ENCODE measurements around the gene MICU1. TPM values are rescaled to one million over a fixed set of nuclear protein-coding genes. Genes with fewer than 3 reads are reported as not detected.

MICU1 gene
- total and polyA plus RNA-seq, 2 of the 13 experiments (the other 11 are each of a cell fraction or from before 2014, with no cell fraction given), result 32.5 to 56.1 TPM

- TF ChIP-seq SCMH1 (CRISPR knock-in tag; IDR thresholded peaks at IDR 0.05; ENCODE audit: borderline replicate concordance) (no peak), TGIF2 (CRISPR knock-in tag; IDR thresholded peaks at IDR 0.05) (0 out of 2 replicates have a peak, but pooled peaks have one; percentile 39), KDM5A (IDR thresholded peaks at IDR 0.05; ENCODE audit: borderline replicate concordance, low read length) (peak; percentile 32; the same call in 1 of the 2 replicates), ZNF589 (CRISPR knock-in tag; conservative IDR thresholded peaks at IDR 0.05) (no peak), ZNF562 (CRISPR knock-in tag; IDR thresholded peaks at IDR 0.05; ENCODE audit: borderline replicate concordance) (no peak), CBX2 (IDR thresholded peaks at IDR 0.05; ENCODE audit: low read depth, low read length) (no peak), CBX2 (CRISPR knock-in tag; IDR thresholded peaks at IDR 0.05; ENCODE audit: low read depth) (no peak), ONECUT2 (CRISPR knock-in tag; IDR thresholded peaks at IDR 0.05) (no peak), RXRA (CRISPR knock-in tag; IDR thresholded peaks at IDR 0.05) (no peak), ZNF251 (CRISPR knock-in tag; IDR thresholded peaks at IDR 0.05) (no peak), ZBTB25 (CRISPR knock-in tag; IDR thresholded peaks at IDR 0.05) (no peak), ZBTB14 (CRISPR knock-in tag; IDR thresholded peaks at IDR 0.05) (no peak), AGO2 (optimal IDR thresholded peaks at IDR 0.05; ENCODE audit: low read depth, low read length) (no peak), TRAFD1 (CRISPR knock-in tag; IDR thresholded peaks at IDR 0.05; ENCODE audit: borderline replicate concordance) (no peak), SOX5 (CRISPR knock-in tag; IDR thresholded peaks at IDR 0.05; ENCODE audit: borderline replicate concordance) (peak; percentile 33; the same call in 1 of the 2 replicates), ZNF691 (CRISPR knock-in tag; IDR thresholded peaks at IDR 0.05; ENCODE audit: borderline replicate concordance, low read depth) (no peak), ZNF580 (CRISPR knock-in tag; IDR thresholded peaks at IDR 0.05; ENCODE audit: borderline replicate concordance, low read depth) (no peak), ZNF552 (CRISPR knock-in tag; IDR thresholded peaks at IDR 0.05; ENCODE audit: borderline replicate concordance) (no peak), KLF6 (CRISPR knock-in tag; IDR thresholded peaks at IDR 0.05) (no peak), ZNF512 (CRISPR knock-in tag; IDR thresholded peaks at IDR 0.05) (no peak), MIER3 (CRISPR knock-in tag; IDR thresholded peaks at IDR 0.05; ENCODE audit: borderline replicate concordance) (no peak), ZNF414 (CRISPR knock-in tag; IDR thresholded peaks at IDR 0.05) (no peak), ZNF615 (CRISPR knock-in tag; IDR thresholded peaks at IDR 0.05; ENCODE audit: borderline replicate concordance) (no peak), ATM (IDR thresholded peaks at IDR 0.05; ENCODE audit: borderline replicate concordance) (no peak)
Measured at GRCh38 chr10:72523932-72524396, 101.9 kb downstream of the MICU1 start (continued).

All from HepG2 (cell line).